Measurements from ENCODE around the gene NSD2. TPM values are rescaled to one million over a fixed set of nuclear protein-coding genes. Genes with fewer than 3 reads are reported as not detected.
"Not testable (repeated sequence)": the region's sequence is repeated elsewhere in the genome, so short reads cannot be mapped to it uniquely, and the experiment has no call there.

NSD2 gene
- total and polyA plus RNA-seq, 3 experiments from 2014 or later: 9.0 to 152 (median 150) TPM

DNA sequence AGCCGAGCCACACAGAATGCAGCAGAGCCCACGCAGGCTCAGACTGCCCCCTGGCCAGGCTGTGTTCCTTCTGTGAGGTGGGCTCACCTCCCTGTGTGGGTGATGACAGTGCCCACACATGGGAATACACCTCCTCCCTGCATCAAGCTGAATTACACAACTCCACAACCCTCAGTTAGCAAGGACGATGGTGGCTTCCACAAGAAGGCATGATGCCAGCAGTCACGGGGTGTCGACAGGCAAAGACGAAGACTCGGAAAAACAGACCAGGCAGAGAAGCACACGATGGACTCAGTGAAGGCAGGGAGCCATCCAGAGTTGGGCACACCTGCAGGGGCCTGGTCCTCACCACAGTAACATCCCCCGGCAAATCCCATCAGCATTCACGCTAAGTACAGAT is 27.3 kb upstream of the NSD2 start:
- POLR2A ChIA-PET: no interaction called here
- H3K4me1 ChIP-seq (ENCODE audit: insufficient read depth, low read length): no peaks in the 10 kb centered on the region
- Mint-ChIP-seq H3K36me3 (peaks cover 0 to 71% (median 11%) of the 10 kb centered on the region in 3 donors), H3K4me3 (no peak overlapping the region), H3K27me3 (no peaks in the 10 kb centered on the region), H3K4me1 (peaks cover 10 to 15% (median 11%) of the 10 kb centered on the region in 3 donors), H3K27ac (peak overlapping the region in 1 of 8 donors; percentile 64), H3K9me3 (no peaks in the 10 kb centered on the region)
- CTCF ChIA-PET: no interaction called here
- H3K36me3 ChIP-seq (ENCODE audit: insufficient read depth, low read length): peaks cover 22% of the 10 kb centered on the region
- no peak overlapping the region for H3K4me3 ChIP-seq (ENCODE audit: low read length)
- no peak overlapping the region for H3K27ac ChIP-seq (ENCODE audit: low read depth, low read length)
- DNase-seq: no peak
- no peaks in the 10 kb centered on the region for H3K27me3 ChIP-seq (ENCODE audit: insufficient read depth, low read length, poor library complexity, severe bottlenecking)
- no peaks in the 10 kb centered on the region for H3K9me3 ChIP-seq (ENCODE audit: low read length)

DNA sequence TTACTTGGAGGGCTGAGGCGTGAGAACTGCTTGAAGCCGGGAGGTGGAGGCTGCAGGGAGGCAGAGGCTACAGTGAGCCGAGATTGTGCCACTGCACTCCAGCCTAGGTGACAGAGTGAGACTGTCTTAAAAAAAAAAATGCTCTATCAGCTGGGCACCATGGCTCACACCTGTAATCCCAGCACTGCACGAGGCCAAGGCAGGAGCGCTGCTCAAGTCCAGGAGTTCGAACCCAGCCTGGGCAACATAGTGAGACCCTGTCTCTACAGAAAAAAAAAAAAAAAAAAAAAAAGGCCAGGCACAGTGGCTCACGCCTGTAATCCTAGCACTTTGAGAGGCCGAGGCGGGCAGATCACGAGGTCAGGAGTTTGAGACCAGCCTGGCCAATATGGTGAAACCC is 26.6 kb upstream of the NSD2 start:
- H3K27ac ChIP-seq (ENCODE audit: low read depth, low read length); DNase-seq; H3K9me3 ChIP-seq (ENCODE audit: low read length); H3K4me3 Mint-ChIP-seq; H3K27me3 ChIP-seq (ENCODE audit: insufficient read depth, low read length, poor library complexity, severe bottlenecking); H3K4me3 ChIP-seq (ENCODE audit: low read length); H3K27ac Mint-ChIP-seq; H3K9me3 Mint-ChIP-seq; H3K4me1 ChIP-seq (ENCODE audit: insufficient read depth, low read length); POLR2A ChIA-PET; H3K27me3 Mint-ChIP-seq: not testable (repeated sequence)
- peaks cover 0 to 64% (median 8%) of the 10 kb centered on the region in 3 donors for H3K36me3 Mint-ChIP-seq
- peaks cover 17% of the 10 kb centered on the region for H3K36me3 ChIP-seq (ENCODE audit: insufficient read depth, low read length)
- CTCF ChIA-PET: interaction anchor here (1.1 kb wide), 1 partner anchor 27 kb away, joined by 3 read pairs; no protein-coding TSS in a partner anchor
- H3K4me1 Mint-ChIP-seq: peaks cover 8 to 15% (median 10%) of the 10 kb centered on the region in 3 donors

DNA sequence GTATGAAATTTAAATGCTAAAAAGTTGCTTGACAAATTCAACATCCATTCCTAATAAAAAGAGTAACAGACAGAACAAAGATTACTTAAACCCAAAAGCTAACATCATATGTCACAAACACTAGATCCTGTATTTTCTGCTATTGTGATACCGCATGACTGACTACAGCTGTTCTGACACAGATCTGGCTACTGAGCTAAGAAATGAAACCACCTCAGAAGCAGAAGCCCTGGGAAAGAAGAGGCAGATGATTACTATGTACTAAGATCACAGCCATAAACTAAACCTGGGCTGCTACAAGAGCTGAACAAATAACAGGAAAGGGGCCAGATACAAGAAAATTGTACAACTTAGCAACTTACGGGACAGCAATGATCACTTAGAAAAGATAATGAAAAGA is 24.6 kb upstream of the NSD2 start:
- peaks cover 0 to 48% (median 8%) of the 10 kb centered on the region in 3 donors for H3K36me3 Mint-ChIP-seq
- peaks cover 13 to 26% (median 16%) of the 10 kb centered on the region in 3 donors for H3K4me1 Mint-ChIP-seq
- no peaks in the 10 kb centered on the region for H3K4me1 ChIP-seq (ENCODE audit: insufficient read depth, low read length)
- H3K9me3 Mint-ChIP-seq: no peaks in the 10 kb centered on the region
- ChIA-PET CTCF (interaction anchor here (2.0 kb wide), 1 partner anchor 53 kb away, joined by 10 read pairs; no protein-coding TSS in a partner anchor), POLR2A (no interaction called here)
- no peak for DNase-seq
- no peak overlapping the region for H3K4me3 ChIP-seq (ENCODE audit: low read length)
- peaks cover 12% of the 10 kb centered on the region for H3K36me3 ChIP-seq (ENCODE audit: insufficient read depth, low read length)
- H3K27me3 ChIP-seq (ENCODE audit: insufficient read depth, low read length, poor library complexity, severe bottlenecking): no peaks in the 10 kb centered on the region
- no peak overlapping the region for H3K4me3 Mint-ChIP-seq
- H3K27me3 Mint-ChIP-seq: no peaks in the 10 kb centered on the region
- no peaks in the 10 kb centered on the region for H3K9me3 ChIP-seq (ENCODE audit: low read length)
- H3K27ac Mint-ChIP-seq: peak overlapping the region in 2 of 8 donors; percentile 0 to 50
- H3K27ac ChIP-seq (ENCODE audit: low read depth, low read length): no peak overlapping the region

DNA sequence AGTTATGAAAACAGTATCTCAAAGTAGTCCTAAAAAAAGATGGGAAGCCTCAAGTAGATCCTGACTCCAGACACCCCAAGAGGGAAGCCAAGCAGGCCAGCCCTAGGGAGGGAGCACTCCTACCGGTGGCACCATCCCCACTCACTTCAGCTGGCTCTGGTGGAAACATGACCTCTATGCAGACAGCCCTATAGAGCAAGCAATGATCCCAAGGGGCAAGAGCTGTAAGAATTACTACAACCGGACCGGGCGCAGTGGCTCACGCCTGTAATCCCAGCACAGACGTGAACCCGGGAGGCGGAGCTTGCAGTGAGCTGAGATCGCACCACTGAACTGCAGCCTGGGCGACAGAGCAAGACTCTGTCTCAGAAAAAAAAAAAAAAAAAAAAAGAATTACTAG is 20.9 kb upstream of the NSD2 start:
- Mint-ChIP-seq H3K27ac (peak overlapping the region in 1 of 8 donors; percentile 33), H3K9me3 (no peaks in the 10 kb centered on the region), H3K27me3 (no peaks in the 10 kb centered on the region), H3K4me3 (no peak overlapping the region), H3K36me3 (peaks cover 0 to 19% (median 2%) of the 10 kb centered on the region in 3 donors), H3K4me1 (peaks cover 27 to 42% (median 36%) of the 10 kb centered on the region in 3 donors)
- Histone ChIP-seq H3K36me3 (ENCODE audit: insufficient read depth, low read length) (no peaks in the 10 kb centered on the region), H3K27me3 (ENCODE audit: insufficient read depth, low read length, poor library complexity, severe bottlenecking) (no peaks in the 10 kb centered on the region), H3K9me3 (ENCODE audit: low read length) (no peaks in the 10 kb centered on the region), H3K4me3 (ENCODE audit: low read length) (no peak overlapping the region), H3K4me1 (ENCODE audit: insufficient read depth, low read length) (peaks cover 8% of the 10 kb centered on the region), H3K27ac (ENCODE audit: low read depth, low read length) (no peak overlapping the region)
- DNase-seq: no peak
- POLR2A ChIA-PET: no interaction called here
- CTCF ChIA-PET: interaction anchor here (0.6 to 2.1 kb wide), 4 partner anchors 47 to 563 kb away, joined by 3 to 7 read pairs (median 3); no protein-coding TSS in a partner anchor

DNA sequence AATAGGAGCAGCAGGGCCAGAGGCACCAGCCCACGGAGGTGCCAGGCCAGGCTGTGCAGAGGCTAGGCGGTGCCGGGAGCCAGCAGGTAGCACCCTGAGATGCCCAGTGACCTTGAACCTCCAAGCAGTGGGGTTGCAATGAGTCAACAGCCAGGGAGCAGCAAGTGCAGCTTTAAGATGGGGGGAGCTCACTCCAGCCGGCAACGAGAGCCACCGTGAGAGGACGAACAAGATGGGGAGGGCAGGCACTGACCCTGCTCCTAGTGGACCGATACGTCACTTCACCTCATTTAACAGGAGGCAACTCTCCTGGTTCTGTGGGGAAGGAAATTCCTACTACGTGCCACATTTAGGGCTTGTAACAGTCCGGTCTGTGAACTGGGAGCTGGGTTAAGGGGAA is 20.0 kb upstream of the NSD2 start:
- Mint-ChIP-seq H3K4me3 (peak overlapping the region in 2 of 7 donors; percentile 58 to 79), H3K4me1 (peaks cover 27 to 43% (median 36%) of the 10 kb centered on the region in 3 donors), H3K27ac (no peak overlapping the region), H3K36me3 (peaks cover 0 to 19% (median 2%) of the 10 kb centered on the region in 3 donors), H3K27me3 (no peaks in the 10 kb centered on the region), H3K9me3 (no peaks in the 10 kb centered on the region)
- peaks cover 8% of the 10 kb centered on the region for H3K4me1 ChIP-seq (ENCODE audit: insufficient read depth, low read length)
- H3K27ac ChIP-seq (ENCODE audit: low read depth, low read length): no peak overlapping the region
- ChIA-PET POLR2A (no interaction called here), CTCF (interaction anchor here (0.8 to 2.1 kb wide), 2 partner anchors 48 to 562 kb away, joined by 3 to 7 read pairs; no protein-coding TSS in a partner anchor)
- H3K9me3 ChIP-seq (ENCODE audit: low read length): no peaks in the 10 kb centered on the region
- no peaks in the 10 kb centered on the region for H3K36me3 ChIP-seq (ENCODE audit: insufficient read depth, low read length)
- H3K27me3 ChIP-seq (ENCODE audit: insufficient read depth, low read length, poor library complexity, severe bottlenecking): no peaks in the 10 kb centered on the region
- DNase-seq: no peak
- no peak overlapping the region for H3K4me3 ChIP-seq (ENCODE audit: low read length)

DNA sequence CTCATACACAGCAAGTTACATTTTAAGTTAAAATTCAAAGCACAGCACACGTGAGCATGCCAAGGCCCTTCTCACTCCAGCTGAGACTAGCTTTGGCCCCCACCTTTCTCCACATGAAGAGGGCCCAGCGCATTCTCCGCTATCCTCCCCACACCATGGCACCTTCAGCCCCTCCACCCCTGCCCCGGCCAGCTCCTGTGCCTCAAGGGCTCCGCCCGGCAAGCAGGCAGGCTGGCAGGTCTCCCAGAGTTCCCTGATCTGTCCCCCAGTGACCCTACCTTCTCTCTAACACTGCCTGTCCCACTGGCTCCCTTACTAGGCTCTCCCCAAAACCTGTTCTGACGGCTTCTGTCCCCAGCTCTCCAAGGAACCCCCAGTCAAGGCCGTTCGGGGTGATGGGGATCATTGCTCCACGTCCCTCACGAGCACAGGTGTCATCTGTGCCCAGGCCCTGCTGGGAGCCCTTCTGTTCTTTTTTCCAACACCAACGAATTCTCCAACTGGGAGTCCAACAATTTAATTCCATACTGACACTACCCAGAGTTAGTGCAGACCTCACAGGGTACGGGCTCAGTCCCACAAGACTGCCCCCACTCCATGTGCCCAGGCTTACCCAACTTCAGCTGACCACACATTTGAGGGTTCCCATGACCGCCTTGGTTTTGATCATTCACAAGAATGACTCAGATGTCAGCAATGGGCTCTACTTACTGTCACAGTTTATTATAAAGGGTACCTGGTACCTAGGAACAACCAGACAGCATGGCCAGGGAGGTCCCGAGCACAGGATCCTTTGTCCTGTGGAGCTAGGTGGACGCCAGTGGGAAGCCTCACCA is 19.4 kb upstream of the NSD2 start:
- Histone ChIP-seq H3K9me3 (ENCODE audit: low read length) (no peaks in the 10 kb centered on the region), H3K27me3 (ENCODE audit: insufficient read depth, low read length, poor library complexity, severe bottlenecking) (no peaks in the 10 kb centered on the region), H3K36me3 (ENCODE audit: insufficient read depth, low read length) (no peaks in the 10 kb centered on the region), H3K27ac (ENCODE audit: low read depth, low read length) (no peak overlapping the region), H3K4me3 (ENCODE audit: low read length) (no peak overlapping the region), H3K4me1 (ENCODE audit: insufficient read depth, low read length) (peaks cover 8% of the 10 kb centered on the region)
- Mint-ChIP-seq H3K4me1 (peaks cover 27 to 44% (median 36%) of the 10 kb centered on the region in 3 donors), H3K36me3 (peaks cover 0 to 13% (median 2%) of the 10 kb centered on the region in 3 donors), H3K27ac (peak overlapping the region in 2 of 8 donors; percentile 52 to 68), H3K27me3 (no peaks in the 10 kb centered on the region), H3K9me3 (no peaks in the 10 kb centered on the region), H3K4me3 (peak overlapping the region in 2 of 7 donors; percentile 58 to 79)
- no peak for DNase-seq
- POLR2A ChIA-PET: no interaction called here
- CTCF ChIA-PET: interaction anchor here (2.1 kb wide), 1 partner anchor 47 kb away, joined by 7 read pairs; no protein-coding TSS in a partner anchor

DNA sequence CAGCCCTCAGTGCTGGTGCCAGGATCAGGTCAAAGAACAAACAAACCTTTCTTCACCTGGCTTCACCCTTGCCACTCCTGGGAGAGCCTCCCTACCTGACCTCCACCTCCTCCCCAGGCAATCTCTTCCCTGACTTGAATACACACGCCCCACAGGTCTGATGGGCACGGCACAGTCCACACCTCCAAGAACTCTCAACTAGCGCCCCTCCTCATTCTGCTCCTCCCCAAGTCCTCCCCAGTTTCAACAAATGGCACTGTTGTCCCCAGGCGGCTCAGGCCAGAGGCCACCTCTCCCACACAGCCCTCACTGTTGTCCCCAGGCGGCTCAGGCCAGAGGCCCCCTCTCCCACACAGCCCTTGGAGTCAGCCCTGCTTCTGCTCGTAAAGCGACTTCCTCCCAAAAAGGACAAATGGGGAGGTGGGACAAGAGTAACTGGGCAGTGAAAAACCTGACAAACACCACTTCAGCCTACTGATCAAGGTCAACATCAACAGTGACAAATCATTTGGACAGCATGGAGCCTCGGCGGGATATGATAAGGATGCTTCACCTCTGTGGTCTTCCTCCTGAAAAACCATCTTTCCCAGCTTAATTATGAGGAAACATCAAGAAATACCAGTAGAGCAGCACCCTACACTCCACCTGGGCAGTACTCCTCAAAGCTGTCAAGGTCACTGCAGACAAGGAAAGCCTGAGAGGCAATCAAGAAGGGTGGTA is 18.1 kb upstream of the NSD2 start:
- CTCF ChIA-PET: no interaction called here
- H3K4me3 Mint-ChIP-seq: peak overlapping the region; percentile 3 to 83 (median 41)
- POLR2A ChIA-PET: no interaction called here
- no peaks in the 10 kb centered on the region for H3K27me3 Mint-ChIP-seq
- H3K36me3 Mint-ChIP-seq: peaks cover 0 to 9% (median 0%) of the 10 kb centered on the region in 3 donors
- no peaks in the 10 kb centered on the region for H3K9me3 Mint-ChIP-seq
- Histone ChIP-seq H3K4me1 (ENCODE audit: insufficient read depth, low read length) (peaks cover 17% of the 10 kb centered on the region), H3K4me3 (ENCODE audit: low read length) (no peak overlapping the region), H3K9me3 (ENCODE audit: low read length) (no peaks in the 10 kb centered on the region), H3K27ac (ENCODE audit: low read depth, low read length) (no peak overlapping the region), H3K27me3 (ENCODE audit: insufficient read depth, low read length, poor library complexity, severe bottlenecking) (no peaks in the 10 kb centered on the region), H3K36me3 (ENCODE audit: insufficient read depth, low read length) (no peaks in the 10 kb centered on the region)
- H3K4me1 Mint-ChIP-seq: peaks cover 36 to 53% (median 42%) of the 10 kb centered on the region in 3 donors
- DNase-seq: no peak
- H3K27ac Mint-ChIP-seq: peak overlapping the region in 5 of 8 donors; percentile 47 to 70 (median 64)

Measured in CD8-positive, alpha-beta memory T cell (primary cell).